GM12878 (cell line): ENCODE measurements around the gene CAPNS1. TPM values are rescaled to one million over a fixed set of nuclear protein-coding genes. Genes with fewer than 3 reads are reported as not detected.

ENCODE experiments used
- ATAC-seq: fragments of 200-7000 bp; cut with Tn5 transposase; 3 replicates; pipeline ENCODE4 v1.9.1; 2020; ENCODE audit warnings: mild to moderate bottlenecking, moderate library complexity
- BruUV-seq: library from RNA; stranded (reverse); fragments of 400-500 nt; replicated peaks from 2 replicates; lab custom pipeline; 2021; lab: Mats Ljungman, UMichigan
- CTCF ChIA-PET: fragments of 300-600 bp; sonication (Branson Sonifier 250); formaldehyde crosslinking; extraction: SDS; loops from one replicate; lab custom pipeline; 2021; ENCODE audit warnings: inconsistent platforms; lab: Yijun Ruan, JAX
- POLR2A ChIA-PET: fragments of 350-600 bp; formaldehyde crosslinking; extraction: SDS; loops from one replicate; lab custom pipeline; 2021; ENCODE audit warnings: inconsistent platforms; lab: Charles Lee
- RAD21 ChIA-PET: fragments of 300-600 bp; sonication (Branson Sonifier 250); formaldehyde crosslinking; loops from one replicate; lab custom pipeline; 2023; ENCODE audit warnings: antibody characterized with exemption; ENCODE audit not compliant: unreplicated experiment; lab: Charles Lee
- SMC1A ChIA-PET: fragments of 300-600 bp; sonication (Branson Sonifier 250); formaldehyde crosslinking; loops from one replicate; lab custom pipeline; 2023; ENCODE audit not compliant: unreplicated experiment, uncharacterized antibody; lab: Charles Lee
- DNase-seq: peaks from one replicate; pipeline ENCODE4 v3.0.0-alpha.2; 2011; ENCODE audit warnings: low read depth, low spot score
- FAIRE-seq: peaks from 3 replicates; lab custom pipeline; 2011; peaks lifted over from hg19 to GRCh38; lab: Jason Lieb, UNC
- H2AFZ ChIP-seq: 2 replicates; pipeline ENCODE4 v1.6.0; 2011; ENCODE audit warnings: low read depth, low read length, control low read depth; ENCODE audit not compliant: control insufficient read depth
- H3K27ac ChIP-seq: 2 replicates; pipeline ENCODE4 v1.5.1; 2011; ENCODE audit warnings: control low read depth; ENCODE audit not compliant: control insufficient read depth, insufficient read depth
- H3K27me3 ChIP-seq, 2 experiments: replicated peaks in 1 of 2; 2 replicates each; pipeline versions ENCODE4 v1.6.0 to v1.6.1; 2011; ENCODE audit warnings: low read length in 1 of 2; ENCODE audit not compliant: control insufficient read depth in 2 of 2, insufficient read depth in 2 of 2
- H3K36me3 ChIP-seq, 2 experiments: 2 replicates each; pipeline ENCODE4 v1.5.1; 2011; ENCODE audit warnings: low read length in 1 of 2; ENCODE audit not compliant: control insufficient read depth in 2 of 2, insufficient read depth in 2 of 2
- H3K4me1 ChIP-seq: 2 replicates; pipeline ENCODE4 v1.6.1; 2011; ENCODE audit warnings: mild to moderate bottlenecking, low read length, moderate library complexity, mixed read lengths; ENCODE audit not compliant: control insufficient read depth, insufficient read depth
- H3K4me2 ChIP-seq: 2 replicates; pipeline ENCODE4 v1.6.0; 2011; ENCODE audit warnings: control low read depth; ENCODE audit not compliant: control insufficient read depth, insufficient read depth
- H3K4me3 ChIP-seq: fragments of 200-600 bp; sonication (generic); 2 replicates; pipeline ENCODE4 v1.5.1; 2016
- H3K79me2 ChIP-seq: 2 replicates; pipeline ENCODE4 v1.6.0; 2011; ENCODE audit warnings: low read length; ENCODE audit not compliant: control insufficient read depth, insufficient read depth
- H3K9ac ChIP-seq: 2 replicates; pipeline ENCODE4 v1.8.0; 2011; ENCODE audit warnings: low read length, control low read depth, mixed read lengths; ENCODE audit not compliant: control insufficient read depth, insufficient read depth
- H3K9me3 ChIP-seq: replicated peaks from 3 replicates; pipeline ENCODE4 v1.5.1; 2011; ENCODE audit warnings: mild to moderate bottlenecking, low read length; ENCODE audit not compliant: control insufficient read depth, insufficient read depth
- H4K20me1 ChIP-seq: 2 replicates; pipeline ENCODE4 v1.6.0; 2011; ENCODE audit not compliant: control insufficient read depth, insufficient read depth
- CBFB ChIP-seq: IDR thresholded peaks from 2 replicates; pipeline ENCODE4 v1.6.1; 2016; ENCODE audit warnings: antibody characterized with exemption, low read depth
- CBX5 ChIP-seq: sonication (generic); IDR thresholded peaks from 2 replicates; pipeline ENCODE4 v1.6.1; 2016; ENCODE audit warnings: low read depth, moderate library complexity, mild to moderate bottlenecking, inconsistent platforms
- E4F1 ChIP-seq: fragments of 450-650 bp; IDR thresholded peaks from 2 replicates; pipeline ENCODE4 v1.6.1; 2018; ENCODE audit warnings: borderline replicate concordance, mild to moderate bottlenecking; ENCODE audit not compliant: partially characterized antibody
- EED ChIP-seq: sonication (generic); IDR thresholded peaks from 2 replicates; pipeline ENCODE4 v1.6.1; 2016; ENCODE audit warnings: antibody characterized with exemption, low read depth
- EP300 ChIP-seq, 2 experiments: fragments of 150-350 bp in 1 of 2; IDR thresholded peaks; 2 replicates each; pipeline ENCODE4 v1.6.1; 2011 to 2012; ENCODE audit warnings: low read depth in 2 of 2, low read length in 2 of 2, borderline replicate concordance in 1 of 2, improper control_type of control experiment in 1 of 2, inconsistent platforms in 1 of 2; ENCODE audit not compliant: control insufficient read depth in 1 of 2
- HSF1 ChIP-seq: fragments of 150-350 bp; IDR thresholded peaks from 2 replicates; pipeline ENCODE4 v1.6.1; 2014; ENCODE audit warnings: mild to moderate bottlenecking, low read depth, low read length
- IRF4 ChIP-seq: IDR thresholded peaks from 2 replicates; pipeline ENCODE4 v1.6.1; 2011; ENCODE audit warnings: low read depth, low read length
- JUNB ChIP-seq: IDR thresholded peaks from 2 replicates; pipeline ENCODE4 v1.6.1; 2016; ENCODE audit warnings: antibody characterized with exemption, mild to moderate bottlenecking
- MLLT1 ChIP-seq: fragments of 450-650 bp; IDR thresholded peaks from 2 replicates; pipeline ENCODE4 v1.6.1; 2016; ENCODE audit warnings: mild to moderate bottlenecking
- NBN ChIP-seq: fragments of 450-650 bp; IDR thresholded peaks from 2 replicates; pipeline ENCODE4 v1.6.1; 2016
- NR2C1 ChIP-seq: fragments of 450-650 bp; IDR thresholded peaks from 2 replicates; pipeline ENCODE4 v1.6.1; 2017; ENCODE audit warnings: antibody characterized with exemption, mild to moderate bottlenecking, moderate library complexity
- RFX5 ChIP-seq: IDR thresholded peaks from 2 replicates; pipeline ENCODE4 v1.6.1; 2011; ENCODE audit warnings: low read depth, low read length, improper control_type of control experiment
- SIX5 ChIP-seq: IDR thresholded peaks from 2 replicates; pipeline ENCODE4 v1.6.1; 2011; ENCODE audit warnings: mild to moderate bottlenecking, low read depth, low read length, moderate library complexity; ENCODE audit not compliant: severe bottlenecking
- SMAD5 ChIP-seq: IDR thresholded peaks from 2 replicates; pipeline ENCODE4 v1.6.1; 2016; ENCODE audit warnings: antibody characterized with exemption, low read depth
- YBX1 ChIP-seq: fragments of 450-650 bp; IDR thresholded peaks from 2 replicates; pipeline ENCODE4 v1.6.1; 2016; ENCODE audit warnings: antibody characterized with exemption
- ZBTB4 ChIP-seq: fragments of 450-650 bp; formaldehyde crosslinking; IDR thresholded peaks from 2 replicates; pipeline ENCODE4 v1.4.0; 2022; ENCODE audit warnings: mild to moderate bottlenecking, moderate library complexity
- ZNF207 ChIP-seq: fragments of 450-650 bp; IDR thresholded peaks from 2 replicates; pipeline ENCODE4 v1.6.1; 2014; ENCODE audit warnings: antibody characterized with exemption, mild to moderate bottlenecking, borderline replicate concordance
- WGBS: methylation state at CpG from one replicate; pipeline ENCODE4 v1.1.6; 2016; ENCODE audit warnings: low lambda C conversion rate; ENCODE audit not compliant: insufficient replicate concordance, insufficient coverage; ENCODE audit errors: missing lambda C conversion rate; 5-methylcytosine and 5-hydroxymethylcytosine counted together
- in situ Hi-C: fragments of 300-500 bp; cut with MboI; formaldehyde crosslinking; loops from 9 replicates; pipeline ENCODE4 v1.14.3; 2018; ENCODE audit warnings: mixed read lengths
- intact Hi-C: fragments of 100-400 bp; cut with micrococcal nuclease; formaldehyde crosslinking; loops from one replicate; pipeline ENCODE4 v1.14.2; 2022; ENCODE audit not compliant: unreplicated experiment
- polyA plus RNA-seq, 11 experiments: library from polyadenylated mRNA; depleted of rRNA in 4 of 11; unstranded in 6 of 11; stranded (reverse) in 5 of 11; fragments of >200 nt; fragmentation: Nextera tagmentation in 4 of 11; fragmentation: Illumina TruSeq in 1 of 11; extraction: Ambion mirVana in 4 of 11; extraction: Trizol in 1 of 11; gene quantifications; 1 replicate in 1 of 11; 2 replicates in 10 of 11; pipeline versions ENCODE4 v1.2.1 to v1.2.3, GENCODE V29; 2011 to 2016; ENCODE audit warnings: inconsistent platforms in 2 of 11, missing spikeins in 2 of 11, low read depth in 1 of 11
- total RNA-seq, 4 experiments: library from RNA; depleted of rRNA in 3 of 4; stranded (reverse); fragments of >200 nt in 3 of 4; fragmentation: Illumina TruSeq in 1 of 4; extraction: Trizol in 1 of 4; gene quantifications; 2 replicates each; pipeline versions ENCODE4 v1.2.1 to v1.2.3, GENCODE V29; 2013 to 2021

The CAPNS1 gene
- total and polyA plus RNA-seq, 10 of the 15 experiments (the other 5 are each of a cell fraction or from before 2014, with no cell fraction given): 96.9 to 562 (median 245) TPM

- peaks cover 6% of the 10 kb centered on the region; the same call in 1 of the 2 replicates for H3K4me1 ChIP-seq
- ChIA-PET POLR2A (no interaction called here), CTCF (no interaction called here), SMC1A (no interaction called here), RAD21 (no interaction called here)
- H2AFZ ChIP-seq: no peak overlapping the region
- ATAC-seq: no peak
- no TSS peak for BruUV-seq
- H3K27me3 ChIP-seq: no peaks in the 10 kb centered on the region
- no peak overlapping the region for H3K9ac ChIP-seq
- DNase-seq: no peak
- H3K27ac ChIP-seq: no peak overlapping the region
- peaks cover 6% of the 10 kb centered on the region for H4K20me1 ChIP-seq
- H3K36me3 ChIP-seq: peaks cover 11 to 16% of the 10 kb centered on the region in 2 experiments; a peak in 3 of 4 replicates
- in situ Hi-C loops (no loop called here), intact Hi-C loops (no loop called here)
- 93% methylated on average over 12 of the region's 14 CpGs for WGBS
- no peak overlapping the region; the same call in 1 of the 2 replicates for H3K4me3 ChIP-seq
- no peaks in the 10 kb centered on the region for H3K9me3 ChIP-seq
- TF ChIP-seq EP300 (IDR thresholded peaks at IDR 0.05; ENCODE audit: borderline replicate concordance in 1 of 2, control insufficient read depth in 1 of 2, low read depth in 2 of 2, low read length in 2 of 2) (no peak), JUNB (no peak), CBX5 (no peak), NBN (no peak), IRF4 (no peak), HSF1 (no peak), RFX5 (no peak), YBX1 (no peak), ZBTB4 (no peak), SMAD5 (no peak), NR2C1 (no peak), EED (no peak), CBFB (no peak), ZNF207 (no peak), E4F1 (no peak), SIX5 (no peak), MLLT1 (no peak)
- no peak for FAIRE-seq
- peak overlapping the region; percentile 89; the same call in 1 of the 2 replicates for H3K4me2 ChIP-seq
- H3K79me2 ChIP-seq: peaks cover 16% of the 10 kb centered on the region
These were observed 2.2 kb downstream of the CAPNS1 start for GRCh38 chr19:36142046-36142445.
